ENCODE measurements around the gene CEPT1.

The CEPT1 gene

GRCh38 chr1:111234258-111234657 is 94.2 kb downstream of the CEPT1 start:
- DNase-seq: no peak

Data from suppressor macrophage treated with lipopolysaccharide for 4 hours (primary cell).